ENCODE results near the gene MSI2.

The MSI2 gene

GRCh38 chr17:57595426-57595825 is 339.1 kb downstream of the MSI2 start:
- Histone ChIP-seq H3K4me3 (ENCODE audit: low read depth in 1 of 2, low read length in 2 of 2) (no peak overlapping the region), H3K4me1 (ENCODE audit: control insufficient read depth in 1 of 2, insufficient read depth in 2 of 2, low read length in 2 of 2) (peaks cover 0 to 11% of the 10 kb centered on the region in 2 donors), H3K27me3 (ENCODE audit: low read depth, low read length) (no peaks in the 10 kb centered on the region), H3K27ac (ENCODE audit: low read length) (no peak overlapping the region), H3K9me3 (ENCODE audit: control insufficient read depth in 1 of 2, low read length in 2 of 2) (no peaks in the 10 kb centered on the region), H3K36me3 (ENCODE audit: control insufficient read depth in 1 of 2, insufficient read depth in 2 of 2, low read length in 2 of 2) (no peaks in the 10 kb centered on the region)

GRCh38 chr17:57595947-57596695 is 339.8 kb downstream of the MSI2 start:
- H3K4me3 ChIP-seq (ENCODE audit: low read depth in 1 of 2, low read length in 2 of 2) = no peak overlapping the region
- peaks cover 0 to 2% of the 10 kb centered on the region in 2 donors for H3K36me3 ChIP-seq (ENCODE audit: control insufficient read depth in 1 of 2, insufficient read depth in 2 of 2, low read length in 2 of 2)
- no peaks in the 10 kb centered on the region for H3K9me3 ChIP-seq (ENCODE audit: control insufficient read depth in 1 of 2, low read length in 2 of 2)
- H3K27me3 ChIP-seq (ENCODE audit: low read depth, low read length) = no peaks in the 10 kb centered on the region
- no peak overlapping the region for H3K27ac ChIP-seq (ENCODE audit: low read length)
- peaks cover 0 to 11% of the 10 kb centered on the region in 2 donors for H3K4me1 ChIP-seq (ENCODE audit: control insufficient read depth in 1 of 2, insufficient read depth in 2 of 2, low read length in 2 of 2)

- no peak overlapping the region for H3K4me3 ChIP-seq (ENCODE audit: low read depth in 1 of 2, low read length in 2 of 2)
- H3K27me3 ChIP-seq (ENCODE audit: low read depth, low read length) = no peaks in the 10 kb centered on the region
- H3K36me3 ChIP-seq (ENCODE audit: control insufficient read depth in 1 of 2, insufficient read depth in 2 of 2, low read length in 2 of 2) = peaks cover 0 to 9% of the 10 kb centered on the region in 2 donors
- H3K9me3 ChIP-seq (ENCODE audit: control insufficient read depth in 1 of 2, low read length in 2 of 2) = no peaks in the 10 kb centered on the region
- peaks cover 0 to 11% of the 10 kb centered on the region in 2 donors for H3K4me1 ChIP-seq (ENCODE audit: control insufficient read depth in 1 of 2, insufficient read depth in 2 of 2, low read length in 2 of 2)
- no peak overlapping the region for H3K27ac ChIP-seq (ENCODE audit: low read length)
Observed at GRCh38 chr17:57597101-57597500, 340.8 kb downstream of the MSI2 start.

GRCh38 chr17:57597531-57598453 is 341.5 kb downstream of the MSI2 start:
- no peak overlapping the region for H3K4me3 ChIP-seq (ENCODE audit: low read depth in 1 of 2, low read length in 2 of 2)
- peaks cover 0 to 9% of the 10 kb centered on the region in 2 donors for H3K36me3 ChIP-seq (ENCODE audit: control insufficient read depth in 1 of 2, insufficient read depth in 2 of 2, low read length in 2 of 2)
- H3K9me3 ChIP-seq (ENCODE audit: control insufficient read depth in 1 of 2, low read length in 2 of 2) = no peaks in the 10 kb centered on the region
- H3K4me1 ChIP-seq (ENCODE audit: control insufficient read depth in 1 of 2, insufficient read depth in 2 of 2, low read length in 2 of 2) = peaks cover 0 to 11% of the 10 kb centered on the region in 2 donors
- H3K27ac ChIP-seq (ENCODE audit: low read length) = no peak overlapping the region
- no peaks in the 10 kb centered on the region for H3K27me3 ChIP-seq (ENCODE audit: low read depth, low read length)

GRCh38 chr17:57599271-57600045 is 343.1 kb downstream of the MSI2 start:
- H3K27ac ChIP-seq (ENCODE audit: low read length) = no peak overlapping the region
- no peaks in the 10 kb centered on the region for H3K27me3 ChIP-seq (ENCODE audit: low read depth, low read length)
- H3K36me3 ChIP-seq (ENCODE audit: control insufficient read depth in 1 of 2, insufficient read depth in 2 of 2, low read length in 2 of 2) = peaks cover 0 to 9% of the 10 kb centered on the region in 2 donors
- no peak overlapping the region for H3K4me3 ChIP-seq (ENCODE audit: low read depth in 1 of 2, low read length in 2 of 2)
- no peaks in the 10 kb centered on the region for H3K9me3 ChIP-seq (ENCODE audit: control insufficient read depth in 1 of 2, low read length in 2 of 2)
- H3K4me1 ChIP-seq (ENCODE audit: control insufficient read depth in 1 of 2, insufficient read depth in 2 of 2, low read length in 2 of 2) = peaks cover 2 to 15% of the 10 kb centered on the region in 2 donors

GRCh38 chr17:57600074-57600473 is 343.8 kb downstream of the MSI2 start:
- H3K36me3 ChIP-seq (ENCODE audit: control insufficient read depth in 1 of 2, insufficient read depth in 2 of 2, low read length in 2 of 2) = peaks cover 0 to 9% of the 10 kb centered on the region in 2 donors
- no peak overlapping the region for H3K27ac ChIP-seq (ENCODE audit: low read length)
- H3K27me3 ChIP-seq (ENCODE audit: low read depth, low read length) = no peaks in the 10 kb centered on the region

GRCh38 chr17:57601143-57601735 is 344.9 kb downstream of the MSI2 start:
- Histone ChIP-seq H3K4me3 (ENCODE audit: low read depth in 1 of 2, low read length in 2 of 2) (no peak overlapping the region), H3K36me3 (ENCODE audit: control insufficient read depth in 1 of 2, insufficient read depth in 2 of 2, low read length in 2 of 2) (peaks cover 0 to 9% of the 10 kb centered on the region in 2 donors), H3K27ac (ENCODE audit: low read length) (no peak overlapping the region), H3K4me1 (ENCODE audit: control insufficient read depth in 1 of 2, insufficient read depth in 2 of 2, low read length in 2 of 2) (peaks cover 19 to 31% of the 10 kb centered on the region in 2 donors), H3K27me3 (ENCODE audit: low read depth, low read length) (no peaks in the 10 kb centered on the region), H3K9me3 (ENCODE audit: control insufficient read depth in 1 of 2, low read length in 2 of 2) (no peaks in the 10 kb centered on the region)

More at GRCh38 chr17:57600074-57600473, 343.8 kb downstream of the MSI2 start:
- H3K9me3 ChIP-seq (ENCODE audit: control insufficient read depth in 1 of 2, low read length in 2 of 2) = no peaks in the 10 kb centered on the region
- H3K4me3 ChIP-seq (ENCODE audit: low read depth in 1 of 2, low read length in 2 of 2) = no peak overlapping the region
- H3K4me1 ChIP-seq (ENCODE audit: control insufficient read depth in 1 of 2, insufficient read depth in 2 of 2, low read length in 2 of 2) = peaks cover 8 to 22% of the 10 kb centered on the region in 2 donors

- H3K36me3 ChIP-seq (ENCODE audit: control insufficient read depth in 1 of 2, insufficient read depth in 2 of 2, low read length in 2 of 2) = peaks cover 0 to 9% of the 10 kb centered on the region in 2 donors
- no peak overlapping the region for H3K27ac ChIP-seq (ENCODE audit: low read length)
- H3K4me1 ChIP-seq (ENCODE audit: control insufficient read depth in 1 of 2, insufficient read depth in 2 of 2, low read length in 2 of 2) = peaks cover 20 to 23% of the 10 kb centered on the region in 2 donors
- H3K9me3 ChIP-seq (ENCODE audit: control insufficient read depth in 1 of 2, low read length in 2 of 2) = no peaks in the 10 kb centered on the region
- no peak overlapping the region for H3K4me3 ChIP-seq (ENCODE audit: low read depth in 1 of 2, low read length in 2 of 2)
- H3K27me3 ChIP-seq (ENCODE audit: low read depth, low read length) = no peaks in the 10 kb centered on the region
Observed at GRCh38 chr17:57602896-57603295, 346.6 kb downstream of the MSI2 start.

GRCh38 chr17:57603546-57603945 is 347.2 kb downstream of the MSI2 start:
- no peak overlapping the region for H3K27ac ChIP-seq (ENCODE audit: low read length)
- no peaks in the 10 kb centered on the region for H3K9me3 ChIP-seq (ENCODE audit: control insufficient read depth in 1 of 2, low read length in 2 of 2)
- H3K36me3 ChIP-seq (ENCODE audit: control insufficient read depth in 1 of 2, insufficient read depth in 2 of 2, low read length in 2 of 2) = peaks cover 0 to 9% of the 10 kb centered on the region in 2 donors
- H3K4me1 ChIP-seq (ENCODE audit: control insufficient read depth in 1 of 2, insufficient read depth in 2 of 2, low read length in 2 of 2) = peaks cover 20% of the 10 kb centered on the region in 2 donors
- no peaks in the 10 kb centered on the region for H3K27me3 ChIP-seq (ENCODE audit: low read depth, low read length)
- no peak overlapping the region for H3K4me3 ChIP-seq (ENCODE audit: low read depth in 1 of 2, low read length in 2 of 2)

- no peaks in the 10 kb centered on the region for H3K27me3 ChIP-seq (ENCODE audit: low read depth, low read length)
- no peak overlapping the region for H3K4me3 ChIP-seq (ENCODE audit: low read depth in 1 of 2, low read length in 2 of 2)
- H3K4me1 ChIP-seq (ENCODE audit: control insufficient read depth in 1 of 2, insufficient read depth in 2 of 2, low read length in 2 of 2) = peaks cover 20% of the 10 kb centered on the region in 2 donors
- H3K9me3 ChIP-seq (ENCODE audit: control insufficient read depth in 1 of 2, low read length in 2 of 2) = no peaks in the 10 kb centered on the region
- H3K36me3 ChIP-seq (ENCODE audit: control insufficient read depth in 1 of 2, insufficient read depth in 2 of 2, low read length in 2 of 2) = peaks cover 0 to 9% of the 10 kb centered on the region in 2 donors
- H3K27ac ChIP-seq (ENCODE audit: low read length) = peak overlapping the region; percentile 25
Observed at GRCh38 chr17:57603978-57604377, 347.7 kb downstream of the MSI2 start.

Measured in muscle layer of duodenum (tissue), 2 donors.